ENCODE results near the gene CCDC13. TPM values are rescaled to one million over a fixed set of nuclear protein-coding genes. Genes with fewer than 3 reads are reported as not detected.
A peak's percentile ranks its signal among the peaks of the same experiment; 100 is the strongest.

Gene CCDC13, protein sequence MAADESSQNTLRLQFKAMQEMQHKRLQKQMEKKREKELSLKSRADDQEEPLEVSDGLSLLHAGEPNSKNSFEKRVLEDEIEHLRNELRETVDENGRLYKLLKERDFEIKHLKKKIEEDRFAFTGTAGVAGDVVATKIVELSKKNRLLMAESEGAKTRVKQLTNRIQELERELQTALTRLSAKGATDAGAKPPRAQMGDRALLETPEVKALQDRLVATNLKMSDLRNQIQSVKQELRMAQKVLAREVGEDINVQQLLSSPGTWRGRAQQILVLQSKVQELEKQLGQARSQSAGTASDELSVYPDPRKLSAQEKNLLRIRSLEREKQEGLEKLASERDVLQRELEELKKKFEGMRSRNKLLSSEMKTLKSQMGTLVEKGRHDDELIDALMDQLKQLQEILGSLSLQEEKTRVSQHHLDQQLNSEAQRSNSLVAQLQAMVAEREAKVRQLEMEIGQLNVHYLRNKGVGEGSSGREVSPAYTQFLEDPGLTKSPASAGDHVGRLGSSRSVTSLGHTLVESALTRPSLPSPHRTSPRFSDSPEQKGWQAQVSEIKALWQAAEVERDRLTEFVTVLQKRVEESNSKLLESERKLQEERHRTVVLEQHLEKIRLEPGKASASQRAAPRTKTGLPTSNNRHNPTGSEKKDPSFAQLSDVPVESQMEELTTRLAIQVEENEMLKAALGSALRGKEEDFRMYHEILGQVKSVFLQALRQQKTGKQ
- total RNA-seq (2014; rRNA removed; shearing (Covaris generic)) (0.45 TPM in 1 of 2 replicates, not detected in the other), polyA plus RNA-seq (2016; fragmentation: Nextera tagmentation; extraction: Ambion mirVana) (0.27 and 0.42 TPM in 2 replicates)
- long read RNA-seq: 0 reads

DNA sequence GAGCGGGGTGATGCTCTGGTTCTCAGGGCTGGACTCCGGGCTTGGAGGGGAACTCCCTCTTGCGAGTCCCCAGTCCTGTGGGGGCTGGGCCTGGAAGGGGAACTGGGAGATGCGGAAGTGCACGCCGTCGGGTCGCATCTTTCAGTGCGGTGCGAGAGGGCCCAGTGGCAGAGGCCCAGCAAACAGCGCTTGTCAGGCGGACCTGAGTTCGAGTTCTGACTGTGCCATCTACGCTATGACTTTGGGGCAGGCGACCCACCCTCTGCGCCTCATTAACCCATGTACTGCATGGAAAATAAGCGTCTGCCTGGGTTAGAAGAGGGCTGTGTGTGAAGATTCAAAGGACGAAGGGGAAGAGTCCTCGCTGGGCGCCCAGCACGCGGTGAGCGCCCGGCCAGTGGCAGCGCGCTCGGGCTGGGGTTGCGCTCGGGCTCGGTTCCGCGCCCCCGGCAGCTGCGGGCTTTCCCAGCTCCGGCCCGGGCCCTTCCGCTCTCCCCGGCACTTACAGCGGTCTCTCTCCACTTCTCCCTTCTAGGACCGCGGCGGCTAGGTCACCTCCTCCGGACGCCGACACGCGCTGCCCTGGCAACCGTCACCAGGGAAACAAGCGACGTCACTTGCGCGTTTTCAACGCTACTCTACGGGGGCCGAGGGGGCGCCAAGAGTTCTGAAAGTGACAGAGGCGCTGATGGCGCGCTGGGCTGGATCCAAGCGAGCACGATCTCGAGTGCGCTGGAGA is at the start of gene CCDC13:
TSS of gene CCDC13 (minus strand) at position 584 of the 739 bp plus-strand sequence. CDS start 14,908 bp downstream, outside the sequence.
- Histone ChIP-seq H3F3A (replicated peaks; ENCODE audit: low read depth) (peaks cover 2% of the 10 kb centered on the region; the same call in 1 of the 2 replicates), H3K9me2 (ENCODE audit: insufficient read depth) (no peaks in the 10 kb centered on the region), H3K4me3 (peak within 1 kb of the TSS; percentile 59), H3K27me3 (ENCODE audit: insufficient read depth) (peaks cover 11% of the 10 kb centered on the region), H2AFZ (peak within 1 kb of the TSS; percentile 94), H3K79me2 (replicated peaks; ENCODE audit: insufficient read depth) (no peaks in the 10 kb centered on the region), H4K20me1 (replicated peaks; ENCODE audit: insufficient read depth) (0 out of 2 replicates have a peak, but pooled peaks cover 3% of the 10 kb centered on the region), H3K4me2 (peak within 1 kb of the TSS; percentile 83), H3K36me3 (ENCODE audit: insufficient read depth) (no peaks in the 10 kb centered on the region), H3K4me1 (ENCODE audit: insufficient read depth) (peaks cover 4% of the 10 kb centered on the region), H3K27ac (ENCODE audit: low read depth) (no peak within 1 kb of the TSS)
- Mint-ChIP-seq H3K9me3 (peaks cover 22% of the 10 kb centered on the region), H3K27ac (no peak within 1 kb of the TSS), H3K36me3 (ENCODE audit: low read depth) (peaks cover 6% of the 10 kb centered on the region), H3K4me1 (peaks cover 6% of the 10 kb centered on the region; the same call in 2 of the 3 replicates), H3K27me3 (ENCODE audit: insufficient read depth, low read depth, poor library complexity) (peaks cover 20% of the 10 kb centered on the region), H3K4me3 (peak within 1 kb of the TSS; percentile 87)
- ATAC-seq: peak; percentile 98
- peak; percentile 98 for DNase-seq (ENCODE audit: low spot score)
- peak; percentile 94 for TF ChIP-seq CREB1 (CRISPR knock-in tag; IDR thresholded peaks at IDR 0.05; ENCODE audit: low read depth)
- no peak for TF ChIP-seq ZNF114 (CRISPR knock-in tag; IDR thresholded peaks at IDR 0.05)
- no peak for TF ChIP-seq NANOG (IDR thresholded peaks at IDR 0.05; ENCODE audit: borderline replicate concordance)
- TF ChIP-seq, protein P1, sequence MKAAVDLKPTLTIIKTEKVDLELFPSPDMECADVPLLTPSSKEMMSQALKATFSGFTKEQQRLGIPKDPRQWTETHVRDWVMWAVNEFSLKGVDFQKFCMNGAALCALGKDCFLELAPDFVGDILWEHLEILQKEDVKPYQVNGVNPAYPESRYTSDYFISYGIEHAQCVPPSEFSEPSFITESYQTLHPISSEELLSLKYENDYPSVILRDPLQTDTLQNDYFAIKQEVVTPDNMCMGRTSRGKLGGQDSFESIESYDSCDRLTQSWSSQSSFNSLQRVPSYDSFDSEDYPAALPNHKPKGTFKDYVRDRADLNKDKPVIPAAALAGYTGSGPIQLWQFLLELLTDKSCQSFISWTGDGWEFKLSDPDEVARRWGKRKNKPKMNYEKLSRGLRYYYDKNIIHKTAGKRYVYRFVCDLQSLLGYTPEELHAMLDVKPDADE (IDR thresholded peaks at IDR 0.05): 0 out of 2 replicates have a peak, but pooled peaks have one; percentile 4
- TF ChIP-seq, protein P2, sequence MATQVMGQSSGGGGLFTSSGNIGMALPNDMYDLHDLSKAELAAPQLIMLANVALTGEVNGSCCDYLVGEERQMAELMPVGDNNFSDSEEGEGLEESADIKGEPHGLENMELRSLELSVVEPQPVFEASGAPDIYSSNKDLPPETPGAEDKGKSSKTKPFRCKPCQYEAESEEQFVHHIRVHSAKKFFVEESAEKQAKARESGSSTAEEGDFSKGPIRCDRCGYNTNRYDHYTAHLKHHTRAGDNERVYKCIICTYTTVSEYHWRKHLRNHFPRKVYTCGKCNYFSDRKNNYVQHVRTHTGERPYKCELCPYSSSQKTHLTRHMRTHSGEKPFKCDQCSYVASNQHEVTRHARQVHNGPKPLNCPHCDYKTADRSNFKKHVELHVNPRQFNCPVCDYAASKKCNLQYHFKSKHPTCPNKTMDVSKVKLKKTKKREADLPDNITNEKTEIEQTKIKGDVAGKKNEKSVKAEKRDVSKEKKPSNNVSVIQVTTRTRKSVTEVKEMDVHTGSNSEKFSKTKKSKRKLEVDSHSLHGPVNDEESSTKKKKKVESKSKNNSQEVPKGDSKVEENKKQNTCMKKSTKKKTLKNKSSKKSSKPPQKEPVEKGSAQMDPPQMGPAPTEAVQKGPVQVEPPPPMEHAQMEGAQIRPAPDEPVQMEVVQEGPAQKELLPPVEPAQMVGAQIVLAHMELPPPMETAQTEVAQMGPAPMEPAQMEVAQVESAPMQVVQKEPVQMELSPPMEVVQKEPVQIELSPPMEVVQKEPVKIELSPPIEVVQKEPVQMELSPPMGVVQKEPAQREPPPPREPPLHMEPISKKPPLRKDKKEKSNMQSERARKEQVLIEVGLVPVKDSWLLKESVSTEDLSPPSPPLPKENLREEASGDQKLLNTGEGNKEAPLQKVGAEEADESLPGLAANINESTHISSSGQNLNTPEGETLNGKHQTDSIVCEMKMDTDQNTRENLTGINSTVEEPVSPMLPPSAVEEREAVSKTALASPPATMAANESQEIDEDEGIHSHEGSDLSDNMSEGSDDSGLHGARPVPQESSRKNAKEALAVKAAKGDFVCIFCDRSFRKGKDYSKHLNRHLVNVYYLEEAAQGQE (IDR thresholded peaks at IDR 0.05; ENCODE audit: unreplicated experiment): no peak
- TF ChIP-seq POLR2AphosphoS5 (IDR thresholded peaks at IDR 0.05; ENCODE audit: low read depth): peak; percentile 53; the same call in 1 of the 2 replicates
